ENCODE measurements around the gene GRM1.
"Not testable (repeated sequence)": the region's sequence is repeated elsewhere in the genome, so short reads cannot be mapped to it uniquely, and the experiment has no call there.

The GRM1 gene

GRCh38 chr6:146267447-146267846 is 238.6 kb downstream of the GRM1 start:
- Histone ChIP-seq H3K36me3 (ENCODE audit: low read depth) (no peaks in the 10 kb centered on the region), H3K27me3 (ENCODE audit: insufficient read depth, poor library complexity, severe bottlenecking) (no peaks in the 10 kb centered on the region), H3K9me3 (ENCODE audit: severe bottlenecking) (no peaks in the 10 kb centered on the region), H3K4me1 (ENCODE audit: insufficient read depth, poor library complexity, severe bottlenecking) (no peaks in the 10 kb centered on the region), H3K27ac (ENCODE audit: poor library complexity, severe bottlenecking) (no peak overlapping the region), H3K4me3 (ENCODE audit: severe bottlenecking) (no peak overlapping the region)
- DNase-seq (ENCODE audit: low spot score) = no peak
- TF ChIP-seq CTCF (IDR thresholded peaks at IDR 0.05; ENCODE audit: poor library complexity, severe bottlenecking) = no peak
- ATAC-seq (ENCODE audit: low read depth) = no peak

- Histone ChIP-seq H3K27ac (ENCODE audit: poor library complexity, severe bottlenecking) (no peak overlapping the region), H3K27me3 (ENCODE audit: insufficient read depth, poor library complexity, severe bottlenecking) (no peaks in the 10 kb centered on the region), H3K4me1 (ENCODE audit: insufficient read depth, poor library complexity, severe bottlenecking) (no peaks in the 10 kb centered on the region), H3K36me3 (ENCODE audit: low read depth) (no peaks in the 10 kb centered on the region), H3K9me3 (ENCODE audit: severe bottlenecking) (no peaks in the 10 kb centered on the region), H3K4me3 (ENCODE audit: severe bottlenecking) (no peak overlapping the region)
- no peak for DNase-seq (ENCODE audit: low spot score)
- no peak for ATAC-seq (ENCODE audit: low read depth)
- TF ChIP-seq CTCF (IDR thresholded peaks at IDR 0.05; ENCODE audit: poor library complexity, severe bottlenecking) = no peak
Measured at GRCh38 chr6:146267946-146268345, 239.1 kb downstream of the GRM1 start.

- no peaks in the 10 kb centered on the region for H3K27me3 ChIP-seq (ENCODE audit: insufficient read depth, poor library complexity, severe bottlenecking)
- H3K4me3 ChIP-seq (ENCODE audit: severe bottlenecking) = no peak overlapping the region
- no peaks in the 10 kb centered on the region for H3K4me1 ChIP-seq (ENCODE audit: insufficient read depth, poor library complexity, severe bottlenecking)
- no peak for TF ChIP-seq CTCF (IDR thresholded peaks at IDR 0.05; ENCODE audit: poor library complexity, severe bottlenecking)
- no peak overlapping the region for H3K27ac ChIP-seq (ENCODE audit: poor library complexity, severe bottlenecking)
- DNase-seq (ENCODE audit: low spot score) (no peak), ATAC-seq (ENCODE audit: low read depth) (no peak)
- no peaks in the 10 kb centered on the region for H3K36me3 ChIP-seq (ENCODE audit: low read depth)
- no peaks in the 10 kb centered on the region for H3K9me3 ChIP-seq (ENCODE audit: severe bottlenecking)
Measured at GRCh38 chr6:146269482-146269881, 240.6 kb downstream of the GRM1 start.

GRCh38 chr6:146271163-146271562 is 242.3 kb downstream of the GRM1 start:
- H3K4me3 ChIP-seq (ENCODE audit: severe bottlenecking); H3K36me3 ChIP-seq (ENCODE audit: low read depth); H3K4me1 ChIP-seq (ENCODE audit: insufficient read depth, poor library complexity, severe bottlenecking); H3K27ac ChIP-seq (ENCODE audit: poor library complexity, severe bottlenecking); H3K27me3 ChIP-seq (ENCODE audit: insufficient read depth, poor library complexity, severe bottlenecking); H3K9me3 ChIP-seq (ENCODE audit: severe bottlenecking); DNase-seq (ENCODE audit: low spot score); ATAC-seq (ENCODE audit: low read depth): not testable (repeated sequence)

- H3K4me3 ChIP-seq (ENCODE audit: severe bottlenecking) = no peak overlapping the region
- DNase-seq (ENCODE audit: low spot score) = no peak
- no peaks in the 10 kb centered on the region for H3K27me3 ChIP-seq (ENCODE audit: insufficient read depth, poor library complexity, severe bottlenecking)
- no peaks in the 10 kb centered on the region for H3K36me3 ChIP-seq (ENCODE audit: low read depth)
- no peak overlapping the region for H3K27ac ChIP-seq (ENCODE audit: poor library complexity, severe bottlenecking)
- TF ChIP-seq CTCF (IDR thresholded peaks at IDR 0.05; ENCODE audit: poor library complexity, severe bottlenecking) = no peak
- H3K4me1 ChIP-seq (ENCODE audit: insufficient read depth, poor library complexity, severe bottlenecking) = no peaks in the 10 kb centered on the region
- no peak for ATAC-seq (ENCODE audit: low read depth)
- no peaks in the 10 kb centered on the region for H3K9me3 ChIP-seq (ENCODE audit: severe bottlenecking)
Measured at GRCh38 chr6:146273490-146273889, 244.6 kb downstream of the GRM1 start.

All from RWPE2 (cell line).